Measurements from ENCODE around the gene LITAFD.
"Not testable (repeated sequence)": the region's sequence is repeated elsewhere in the genome, so short reads cannot be mapped to it uniquely, and the experiment has no call there.

Gene LITAFD

GRCh38 chr16:8872967-8873865 lies 8.9 kb upstream of the LITAFD start:
- Histone ChIP-seq H2BK5ac (ENCODE audit: low read depth, low read length, poor library complexity, severe bottlenecking) (no peak overlapping the region), H2BK12ac (ENCODE audit: low read length in 2 of 2) (no peak overlapping the region), H3K4ac (ENCODE audit: low read depth in 1 of 2, low read length in 2 of 2) (no peak overlapping the region)

GRCh38 chr16:8873866-8874195 lies 8.3 kb upstream of the LITAFD start:
- DNase-seq; H3K79me1 ChIP-seq (replicated peaks; ENCODE audit: low read length, poor library complexity, severe bottlenecking); H2AK5ac ChIP-seq (ENCODE audit: low read length, severe bottlenecking); H2BK120ac ChIP-seq (ENCODE audit: low read depth, low read length); H3K4me2 ChIP-seq (ENCODE audit: low read length, poor library complexity, severe bottlenecking); H2BK12ac ChIP-seq (ENCODE audit: low read length in 2 of 2); H3K36me3 ChIP-seq (ENCODE audit: control insufficient read depth in 1 of 2, insufficient read depth in 2 of 2, low read depth in 1 of 2, low read length in 2 of 2); H3K27me3 ChIP-seq (ENCODE audit: control insufficient read depth in 1 of 2, insufficient read depth in 1 of 2, low read length in 2 of 2); H3K4ac ChIP-seq (ENCODE audit: low read depth in 1 of 2, low read length in 2 of 2); H4K91ac ChIP-seq (ENCODE audit: low read length); H3K23ac ChIP-seq (ENCODE audit: low read length in 2 of 2); H2AFZ ChIP-seq (ENCODE audit: low read depth, low read length); H3K9me3 ChIP-seq (ENCODE audit: control insufficient read depth, low read length); H4K8ac ChIP-seq (ENCODE audit: low read length); H3K9ac ChIP-seq (ENCODE audit: low read length); H3K14ac ChIP-seq (ENCODE audit: low read length in 2 of 2); H3K4me3 ChIP-seq (ENCODE audit: insufficient read depth in 1 of 2, low read depth in 1 of 2, low read length in 2 of 2); H2BK15ac ChIP-seq (ENCODE audit: low read depth, poor library complexity, severe bottlenecking); H3K27ac ChIP-seq (ENCODE audit: low read length, poor library complexity, severe bottlenecking); H2BK5ac ChIP-seq (ENCODE audit: low read depth, low read length, poor library complexity, severe bottlenecking): not testable (repeated sequence)
- WGBS: 99% methylated on average over 7 of the region's 7 CpGs
- Histone ChIP-seq H3K18ac (ENCODE audit: low read depth in 1 of 2, low read length in 2 of 2) (peak overlapping the region in 1 of 2 experiments; percentile 35), H3K4me1 (ENCODE audit: control insufficient read depth, insufficient read depth, low read depth, low read length) (peaks cover 24% of the 10 kb centered on the region)

More at GRCh38 chr16:8872967-8873865, 8.9 kb upstream of the LITAFD start:
- no peak overlapping the region for H3K4me3 ChIP-seq (ENCODE audit: insufficient read depth in 1 of 2, low read depth in 1 of 2, low read length in 2 of 2)
- no peak overlapping the region for H3K14ac ChIP-seq (ENCODE audit: low read length in 2 of 2)
- no peak overlapping the region for H3K18ac ChIP-seq (ENCODE audit: low read depth in 1 of 2, low read length in 2 of 2)
- DNase-seq: no peak
- no peak overlapping the region for H3K27ac ChIP-seq (ENCODE audit: low read length, poor library complexity, severe bottlenecking)
- no peak overlapping the region for H2BK120ac ChIP-seq (ENCODE audit: low read depth, low read length)
- H3K23ac ChIP-seq (ENCODE audit: low read length in 2 of 2): no peak overlapping the region
- H2BK15ac ChIP-seq (ENCODE audit: low read depth, poor library complexity, severe bottlenecking): no peak overlapping the region
- no peak overlapping the region for H4K8ac ChIP-seq (ENCODE audit: low read length)
- no peak overlapping the region for H3K4me2 ChIP-seq (ENCODE audit: low read length, poor library complexity, severe bottlenecking)
- no peak overlapping the region for H3K9ac ChIP-seq (ENCODE audit: low read length)
- 92% methylated on average over 21 of the region's 22 CpGs for WGBS
- H3K79me1 ChIP-seq (replicated peaks; ENCODE audit: low read length, poor library complexity, severe bottlenecking): no peaks in the 10 kb centered on the region
- no peaks in the 10 kb centered on the region for H3K36me3 ChIP-seq (ENCODE audit: control insufficient read depth in 1 of 2, insufficient read depth in 2 of 2, low read depth in 1 of 2, low read length in 2 of 2)
- H3K27me3 ChIP-seq (ENCODE audit: control insufficient read depth in 1 of 2, insufficient read depth in 1 of 2, low read length in 2 of 2): no peaks in the 10 kb centered on the region
- H2AFZ ChIP-seq (ENCODE audit: low read depth, low read length): no peak overlapping the region
- no peak overlapping the region for H2AK5ac ChIP-seq (ENCODE audit: low read length, severe bottlenecking)
- no peak overlapping the region for H4K91ac ChIP-seq (ENCODE audit: low read length)
- peaks cover 22% of the 10 kb centered on the region for H3K4me1 ChIP-seq (ENCODE audit: control insufficient read depth, insufficient read depth, low read depth, low read length)
- H3K9me3 ChIP-seq (ENCODE audit: control insufficient read depth, low read length): no peaks in the 10 kb centered on the region

- H3K4me2 ChIP-seq (ENCODE audit: low read length, poor library complexity, severe bottlenecking): no peak overlapping the region
- WGBS: 72% methylated on average over 6 of the region's 6 CpGs
- H3K27me3 ChIP-seq (ENCODE audit: control insufficient read depth in 1 of 2, insufficient read depth in 1 of 2, low read length in 2 of 2): no peaks in the 10 kb centered on the region
- no peak overlapping the region for H3K27ac ChIP-seq (ENCODE audit: low read length, poor library complexity, severe bottlenecking)
- no peak overlapping the region for H3K4me3 ChIP-seq (ENCODE audit: insufficient read depth in 1 of 2, low read depth in 1 of 2, low read length in 2 of 2)
- H3K36me3 ChIP-seq (ENCODE audit: control insufficient read depth in 1 of 2, insufficient read depth in 2 of 2, low read depth in 1 of 2, low read length in 2 of 2): no peaks in the 10 kb centered on the region
- H3K9me3 ChIP-seq (ENCODE audit: control insufficient read depth, low read length): no peaks in the 10 kb centered on the region
- no peak overlapping the region for H4K91ac ChIP-seq (ENCODE audit: low read length)
- no peak overlapping the region for H2BK120ac ChIP-seq (ENCODE audit: low read depth, low read length)
- peak overlapping the region in 1 of 2 experiments; percentile 29 for H3K18ac ChIP-seq (ENCODE audit: low read depth in 1 of 2, low read length in 2 of 2)
- H2BK5ac ChIP-seq (ENCODE audit: low read depth, low read length, poor library complexity, severe bottlenecking): no peak overlapping the region
- H2BK12ac ChIP-seq (ENCODE audit: low read length in 2 of 2): no peak overlapping the region
- no peaks in the 10 kb centered on the region for H3K79me1 ChIP-seq (replicated peaks; ENCODE audit: low read length, poor library complexity, severe bottlenecking)
- no peak overlapping the region for H4K8ac ChIP-seq (ENCODE audit: low read length)
- no peak overlapping the region for H2AK5ac ChIP-seq (ENCODE audit: low read length, severe bottlenecking)
- H2BK15ac ChIP-seq (ENCODE audit: low read depth, poor library complexity, severe bottlenecking): peak overlapping the region; percentile 61
- no peak overlapping the region for H3K4ac ChIP-seq (ENCODE audit: low read depth in 1 of 2, low read length in 2 of 2)
- H3K14ac ChIP-seq (ENCODE audit: low read length in 2 of 2): no peak overlapping the region
- no peak overlapping the region for H3K23ac ChIP-seq (ENCODE audit: low read length in 2 of 2)
- H3K4me1 ChIP-seq (ENCODE audit: control insufficient read depth, insufficient read depth, low read depth, low read length): peaks cover 23% of the 10 kb centered on the region
- no peak overlapping the region for H2AFZ ChIP-seq (ENCODE audit: low read depth, low read length)
- H3K9ac ChIP-seq (ENCODE audit: low read length): no peak overlapping the region
- no peak for DNase-seq
Measured at GRCh38 chr16:8874388-8874787, 7.8 kb upstream of the LITAFD start.

GRCh38 chr16:8875317-8875716 lies 6.8 kb upstream of the LITAFD start:
- H3K4me2 ChIP-seq (ENCODE audit: low read length, poor library complexity, severe bottlenecking); H3K23ac ChIP-seq (ENCODE audit: low read length in 2 of 2); H3K4ac ChIP-seq (ENCODE audit: low read depth in 1 of 2, low read length in 2 of 2); H3K18ac ChIP-seq (ENCODE audit: low read depth in 1 of 2, low read length in 2 of 2); H2BK12ac ChIP-seq (ENCODE audit: low read length in 2 of 2); H2BK5ac ChIP-seq (ENCODE audit: low read depth, low read length, poor library complexity, severe bottlenecking); H3K27me3 ChIP-seq (ENCODE audit: control insufficient read depth in 1 of 2, insufficient read depth in 1 of 2, low read length in 2 of 2); H3K27ac ChIP-seq (ENCODE audit: low read length, poor library complexity, severe bottlenecking); H3K9me3 ChIP-seq (ENCODE audit: control insufficient read depth, low read length); H2BK120ac ChIP-seq (ENCODE audit: low read depth, low read length); H3K36me3 ChIP-seq (ENCODE audit: control insufficient read depth in 1 of 2, insufficient read depth in 2 of 2, low read depth in 1 of 2, low read length in 2 of 2); H2AFZ ChIP-seq (ENCODE audit: low read depth, low read length); H2BK15ac ChIP-seq (ENCODE audit: low read depth, poor library complexity, severe bottlenecking); H2AK5ac ChIP-seq (ENCODE audit: low read length, severe bottlenecking); H4K91ac ChIP-seq (ENCODE audit: low read length); H4K8ac ChIP-seq (ENCODE audit: low read length); H3K79me1 ChIP-seq (replicated peaks; ENCODE audit: low read length, poor library complexity, severe bottlenecking); H3K14ac ChIP-seq (ENCODE audit: low read length in 2 of 2); H3K4me3 ChIP-seq (ENCODE audit: insufficient read depth in 1 of 2, low read depth in 1 of 2, low read length in 2 of 2); DNase-seq; H3K9ac ChIP-seq (ENCODE audit: low read length): not testable (repeated sequence)
- H3K4me1 ChIP-seq (ENCODE audit: control insufficient read depth, insufficient read depth, low read depth, low read length): peaks cover 22% of the 10 kb centered on the region
- 77% methylated on average over 7 of the region's 7 CpGs for WGBS
